Body of pancreas (tissue), 4 donors: ENCODE measurements around the gene RAB34.

Source experiments
- CTCF ChIP-seq, 7 experiments: fragments of 450-650 bp in 4 of 7; fragments of 200-600 bp in 3 of 7; sonication (generic) in 3 of 7; IDR thresholded peaks; one replicate each; pipeline ENCODE4 v1.5.1; 2016 to 2019; ENCODE audit warnings: antibody characterized with exemption in 7 of 7
- POLR2A ChIP-seq, 3 donors: fragments of 450-650 bp; IDR thresholded peaks; one replicate each; pipeline ENCODE4 v1.6.1; 2016; ENCODE audit warnings: antibody characterized with exemption in 3 of 3, mild to moderate bottlenecking in 2 of 3

GRCh38 chr17:28719021-28719433 is 1.4 kb upstream of the RAB34 start:
- TF ChIP-seq CTCF (IDR thresholded peaks at IDR 0.05) (no peak), POLR2A (IDR thresholded peaks at IDR 0.05) (no peak)
